HCT116 (cell line): ENCODE results near the gene SLC7A8. TPM values are rescaled to one million over a fixed set of nuclear protein-coding genes. Genes with fewer than 3 reads are reported as not detected.

Source experiments
- ATAC-seq: fragments of 200-7000 bp; cut with Tn5 transposase; 2 replicates; pipeline ENCODE4 v1.9.1; 2020; ENCODE audit warnings: mild to moderate bottlenecking, moderate library complexity
- BruUV-seq: library from RNA; stranded (reverse); fragments of 400-500 nt; replicated peaks from 2 replicates; lab custom pipeline; 2021; lab: Mats Ljungman, UMichigan
- CTCF ChIA-PET: fragments of 300-600 bp; sonication (Branson Sonifier 250); formaldehyde crosslinking; loops from one replicate; lab custom pipeline; 2021; ENCODE audit warnings: antibody characterized with exemption; lab: Charles Lee
- POLR2A ChIA-PET: fragments of 300-600, 350-600 bp; sonication (Branson Sonifier 250); formaldehyde crosslinking; loops from one replicate; lab custom pipeline; 2021; ENCODE audit warnings: antibody characterized with exemption; lab: Charles Lee
- RAD21 ChIA-PET, 2 experiments: fragments of 300-600 bp; sonication (Branson Sonifier 250); formaldehyde crosslinking; loops; one replicate each; lab custom pipeline; 2023; ENCODE audit warnings: low total read pairs in 2 of 2; ENCODE audit not compliant: uncharacterized antibody in 2 of 2, unreplicated experiment in 2 of 2, low non-redundant PET in 1 of 2; lab: Charles Lee
- DNase-seq: peaks from one replicate; pipeline ENCODE4 v3.0.0-alpha.2; 2010; ENCODE audit warnings: low read depth, low spot score
- H2AFZ ChIP-seq: fragments of 200-600 bp; shearing (Covaris generic), sonication (generic); 2 replicates; pipeline ENCODE4 v1.6.1; 2017; ENCODE audit warnings: low read depth, mixed run types, mixed read lengths, antibody characterized with exemption, low read length; ENCODE audit not compliant: poor library complexity, severe bottlenecking
- H3K27ac ChIP-seq: 2 replicates; pipeline ENCODE4 v1.5.1; 2012; ENCODE audit warnings: low read depth, low read length
- H3K27me3 ChIP-seq: fragments of 200-600 bp; sonication (generic); 2 replicates; pipeline ENCODE4 v1.6.1; 2016; ENCODE audit warnings: mixed run types, low read length, mixed read lengths; ENCODE audit not compliant: insufficient read depth
- H3K36me3 ChIP-seq, 2 experiments: fragments of 200-500 bp in 1 of 2; fragments of 200-600 bp in 1 of 2; sonication (Bioruptor generic) in 1 of 2; sonication (generic) in 1 of 2; 2 replicates each; pipeline versions ENCODE4 v1.5.1 to v1.6.1; 2014 to 2016; ENCODE audit warnings: low read length in 2 of 2, inconsistent platforms in 1 of 2, mixed read lengths in 1 of 2, mixed run types in 1 of 2; ENCODE audit not compliant: insufficient read depth in 2 of 2, control insufficient read depth in 1 of 2
- H3K4me1 ChIP-seq, 2 experiments: fragments of 200-600 bp in 1 of 2; sonication (generic) in 1 of 2; 2 replicates each; pipeline versions ENCODE4 v1.5.1 to v1.6.1; 2012 to 2017; ENCODE audit warnings: low read length in 2 of 2, inconsistent platforms in 1 of 2, mild to moderate bottlenecking in 1 of 2, mixed read lengths in 1 of 2, mixed run types in 1 of 2, moderate library complexity in 1 of 2; ENCODE audit not compliant: insufficient read depth in 2 of 2, control insufficient read depth in 1 of 2
- H3K4me2 ChIP-seq: fragments of 200-600 bp; sonication (generic); 2 replicates; pipeline ENCODE4 v1.6.1; 2017; ENCODE audit warnings: mixed run types, low read length, mixed read lengths
- H3K4me3 ChIP-seq, 2 experiments: fragments of 200-600 bp in 1 of 2; sonication (generic) in 1 of 2; replicated peaks in 1 of 2; 2 replicates each; pipeline ENCODE4 v1.5.1; 2011 to 2016; ENCODE audit warnings: low read length in 2 of 2, control low read depth in 1 of 2, low read depth in 1 of 2, mild to moderate bottlenecking in 1 of 2, mixed read lengths in 1 of 2, mixed run types in 1 of 2
- H3K79me2 ChIP-seq: fragments of 200-600 bp; sonication (generic); 2 replicates; pipeline ENCODE4 v1.6.1; 2017; ENCODE audit warnings: mild to moderate bottlenecking, mixed run types, low read length, moderate library complexity, mixed read lengths; ENCODE audit not compliant: insufficient read depth
- H3K9ac ChIP-seq: fragments of 200-600 bp; sonication (generic); 2 replicates; pipeline ENCODE4 v1.6.1; 2016; ENCODE audit warnings: low read length, mixed read lengths
- H3K9me2 ChIP-seq: fragments of 200-600 bp; sonication (generic), shearing (Covaris generic); 2 replicates; pipeline ENCODE4 v1.6.1; 2017; ENCODE audit warnings: mixed run types, mild to moderate bottlenecking, moderate library complexity; ENCODE audit not compliant: insufficient read depth
- H3K9me3 ChIP-seq, 2 experiments: fragments of 200-500 bp in 1 of 2; fragments of 200-600 bp in 1 of 2; sonication (Bioruptor generic) in 1 of 2; sonication (generic) in 1 of 2; 2 replicates each; pipeline ENCODE4 v1.6.1; 2014 to 2017; ENCODE audit warnings: low read length in 2 of 2, mixed read lengths in 2 of 2, inconsistent platforms in 1 of 2, low read depth in 1 of 2, mild to moderate bottlenecking in 1 of 2, mixed run types in 1 of 2, moderate library complexity in 1 of 2; ENCODE audit not compliant: control insufficient read depth in 1 of 2, insufficient read depth in 1 of 2
- H4K20me1 ChIP-seq: fragments of 200-600 bp; sonication (generic), shearing (Covaris generic); 2 replicates; pipeline ENCODE4 v1.6.1; 2017; ENCODE audit warnings: mixed run types, mild to moderate bottlenecking, moderate library complexity; ENCODE audit not compliant: insufficient read depth
- CBX3 ChIP-seq: IDR thresholded peaks from 2 replicates; pipeline ENCODE4 v1.6.1; 2012; ENCODE audit warnings: low read depth
- CEBPB ChIP-seq: IDR thresholded peaks from 2 replicates; pipeline ENCODE4 v1.6.1; 2012; ENCODE audit warnings: low read depth
- CTCF ChIP-seq, 3 experiments: fragments of 200-600 bp in 1 of 3; sonication (generic) in 1 of 3; IDR thresholded peaks in 2 of 3; conservative IDR thresholded peaks in 1 of 3; 2 replicates each; pipeline ENCODE4 v1.5.1; 2012 to 2017; ENCODE audit warnings: low read depth in 2 of 3, low read length in 2 of 3, antibody characterized with exemption in 1 of 3, borderline replicate concordance in 1 of 3, control low read depth in 1 of 3, mild to moderate bottlenecking in 1 of 3, mixed read lengths in 1 of 3, mixed run types in 1 of 3, moderate library complexity in 1 of 3; ENCODE audit not compliant: insufficient read depth in 1 of 3
- EGR1 ChIP-seq: IDR thresholded peaks from 2 replicates; pipeline ENCODE4 v1.6.1; 2012; ENCODE audit warnings: low read depth
- ELF1 ChIP-seq: IDR thresholded peaks from 2 replicates; pipeline ENCODE4 v1.6.1; 2012; ENCODE audit warnings: low read depth, borderline replicate concordance
- EZH2 ChIP-seq: fragments of 200-600 bp; sonication (generic); IDR thresholded peaks from 2 replicates; pipeline ENCODE4 v1.6.1; 2017; ENCODE audit warnings: antibody characterized with exemption, mixed run types
- EZH2phosphoT487 ChIP-seq: fragments of 200-600 bp; IDR thresholded peaks from 2 replicates; pipeline ENCODE4 v1.6.1; 2018; ENCODE audit warnings: antibody characterized with exemption, borderline replicate concordance
- FOSL1 ChIP-seq: IDR thresholded peaks from 2 replicates; pipeline ENCODE4 v1.6.1; 2012; ENCODE audit warnings: low read depth
- JUND ChIP-seq: IDR thresholded peaks from 2 replicates; pipeline ENCODE4 v1.6.1; 2012
- MAX ChIP-seq: IDR thresholded peaks from 2 replicates; pipeline ENCODE4 v1.6.1; 2012
- POLR2A ChIP-seq: IDR thresholded peaks from 2 replicates; pipeline ENCODE4 v1.7.0; 2011; ENCODE audit warnings: borderline replicate concordance; ENCODE audit not compliant: insufficient read depth, insufficient read length; ENCODE audit errors: extremely low read depth
- RAD21 ChIP-seq: IDR thresholded peaks from 2 replicates; pipeline ENCODE4 v1.6.1; 2012; ENCODE audit warnings: low read depth, mild to moderate bottlenecking
- REST ChIP-seq: IDR thresholded peaks from 2 replicates; pipeline ENCODE4 v1.6.1; 2012; ENCODE audit warnings: low read depth
- SIN3A ChIP-seq: IDR thresholded peaks from 2 replicates; pipeline ENCODE4 v1.6.1; 2012; ENCODE audit warnings: low read depth
- YY1 ChIP-seq: IDR thresholded peaks from 2 replicates; pipeline ENCODE4 v1.6.1; 2011; ENCODE audit warnings: low read length, low read depth, moderate library complexity, mild to moderate bottlenecking; ENCODE audit not compliant: insufficient replicate concordance; ENCODE audit errors: extremely low read depth
- ZBTB33 ChIP-seq: IDR thresholded peaks from 2 replicates; pipeline ENCODE4 v1.6.1; 2011; ENCODE audit warnings: mild to moderate bottlenecking, low read length, moderate library complexity; ENCODE audit not compliant: insufficient replicate concordance; ENCODE audit errors: extremely low read depth
- ZFX ChIP-seq: fragments of 450-650 bp; IDR thresholded peaks from 2 replicates; pipeline ENCODE4 v1.6.1; 2017
- ZNF274 ChIP-seq: fragments of 200-500 bp; sonication (Bioruptor generic); IDR thresholded peaks from 2 replicates; pipeline ENCODE4 v1.6.1; 2014; ENCODE audit warnings: mild to moderate bottlenecking, low read depth, low read length, inconsistent platforms
- intact Hi-C: fragments of 100-400 bp; cut with micrococcal nuclease; formaldehyde crosslinking; loops from 2 replicates; pipeline ENCODE4 v1.10.0; 2022
- total RNA-seq: library from RNA; stranded (reverse); gene quantifications from one replicate; pipeline ENCODE4 v1.2.1, GENCODE V29; 2021; ENCODE audit not compliant: unreplicated experiment

The SLC7A8 gene
- total RNA-seq, 1 experiment from 2014 or later, result 5.3 TPM

- Histone ChIP-seq H3K79me2 (no peaks in the 10 kb centered on the region), H4K20me1 (no peaks in the 10 kb centered on the region), H3K27ac (no peak overlapping the region), H3K9me3 (no peaks in the 10 kb centered on the region), H3K36me3 (no peaks in the 10 kb centered on the region), H3K4me2 (no peak overlapping the region), H3K4me3 (no peak overlapping the region), H3K9me2 (no peaks in the 10 kb centered on the region), H3K4me1 (no peaks in the 10 kb centered on the region), H3K27me3 (no peaks in the 10 kb centered on the region), H3K9ac (no peak overlapping the region), H2AFZ (no peak overlapping the region)
- POLR2A ChIA-PET, result no interaction called here
- intact Hi-C loops, result loop anchor here (5.0 kb wide), 1 partner anchor 258 kb away; no protein-coding TSS in a partner anchor
- CTCF ChIA-PET, result interaction anchor here (1.4 to 2.1 kb wide), 3 partner anchors 61 to 66 kb away, joined by 3 to 5 read pairs (median 4); no protein-coding TSS in a partner anchor
- BruUV-seq, result no TSS peak
- no peak for ATAC-seq
- no peak for TF ChIP-seq YY1
- no peak for TF ChIP-seq CEBPB
- no peak for TF ChIP-seq CBX3
- TF ChIP-seq ZFX, result no peak
- no peak for TF ChIP-seq REST
- no peak for TF ChIP-seq ZNF274
- TF ChIP-seq RAD21, result no peak
- TF ChIP-seq SIN3A, result no peak
- TF ChIP-seq CTCF (IDR thresholded peaks at IDR 0.05 in 2 of 3, conservative IDR thresholded peaks at IDR 0.05 in 1 of 3; ENCODE audit: borderline replicate concordance in 1 of 3, insufficient read depth in 1 of 3, low read depth in 2 of 3, low read length in 2 of 3), result no peak
- TF ChIP-seq ELF1, result no peak
- TF ChIP-seq EZH2, result no peak
- no peak for TF ChIP-seq EGR1
- no peak for TF ChIP-seq ZBTB33
- no peak for TF ChIP-seq MAX
- no peak for TF ChIP-seq JUND
- TF ChIP-seq EZH2phosphoT487, result no peak
- no peak for TF ChIP-seq FOSL1
- no peak for TF ChIP-seq POLR2A
- DNase-seq, result no peak
- RAD21 ChIA-PET, result no interaction called here
These were observed 59.0 kb downstream of the SLC7A8 start for GRCh38 chr14:23124337-23124954.
